BJ (cell line): ENCODE data around the gene NOS1AP. TPM values are rescaled to one million over a fixed set of nuclear protein-coding genes. Genes with fewer than 3 reads are reported as not detected.

Source experiments
- CTCF ChIA-PET: fragments of 350-600 bp; formaldehyde crosslinking; extraction: SDS; loops from one replicate; lab custom pipeline; 2021; ENCODE audit warnings: antibody characterized with exemption, inconsistent platforms; lab: Yijun Ruan, JAX
- POLR2A ChIA-PET: fragments of 300-600 bp; sonication (Branson Sonifier 250); formaldehyde crosslinking; extraction: SDS; loops from one replicate; lab custom pipeline; 2021; ENCODE audit warnings: antibody characterized with exemption; lab: Charles Lee
- DNase-seq: peaks from one replicate; pipeline ENCODE4 v3.0.0-alpha.2; 2011; ENCODE audit warnings: low read depth
- H3K27me3 ChIP-seq: 2 replicates; pipeline ENCODE4 v1.6.0; 2011; ENCODE audit warnings: low read length; ENCODE audit not compliant: control insufficient read depth, insufficient read depth
- H3K36me3 ChIP-seq: 2 replicates; pipeline ENCODE4 v1.5.1; 2011; ENCODE audit warnings: low read length; ENCODE audit not compliant: control insufficient read depth, insufficient read depth
- H3K4me3 ChIP-seq: 2 replicates; pipeline ENCODE4 v1.5.1; 2011; ENCODE audit warnings: low read depth, mild to moderate bottlenecking, control low read depth, low read length
- polyA plus RNA-seq: library from polyadenylated mRNA; depleted of rRNA; stranded (reverse); fragments of >200 nt; gene quantifications from 2 replicates; pipeline ENCODE4 v1.2.3, GENCODE V29; 2011
- TF ChIP-seq, protein P1 (sequence below): IDR thresholded peaks from 2 replicates; pipeline ENCODE4 v1.5.1; 2011; ENCODE audit warnings: low read depth, mild to moderate bottlenecking, control low read depth, inconsistent platforms, low read length, moderate library complexity; ENCODE audit not compliant: insufficient read depth

The NOS1AP gene
- polyA plus RNA-seq, 1 experiment = 0.50 TPM

DNA sequence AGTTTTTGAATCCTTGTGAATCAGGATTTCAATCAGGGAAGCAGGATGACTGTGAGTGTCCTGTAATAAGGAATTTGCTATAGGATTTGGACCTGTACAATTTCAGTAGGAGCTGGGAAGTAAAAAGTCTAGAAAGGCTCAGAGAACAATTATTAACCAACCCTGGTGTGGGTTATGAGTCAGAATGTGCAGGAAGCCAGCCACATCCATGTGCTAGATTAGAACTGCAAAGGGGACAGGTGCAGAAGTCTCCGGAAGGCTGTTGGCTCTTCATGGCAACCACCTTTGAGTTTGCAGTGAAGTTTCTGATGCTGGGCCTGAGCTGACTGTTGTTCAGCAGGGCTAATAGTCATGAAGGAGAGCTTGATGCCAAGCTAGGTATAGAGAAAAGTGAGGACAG, 236.5 kb downstream of the NOS1AP start:
- TF ChIP-seq, protein P1, sequence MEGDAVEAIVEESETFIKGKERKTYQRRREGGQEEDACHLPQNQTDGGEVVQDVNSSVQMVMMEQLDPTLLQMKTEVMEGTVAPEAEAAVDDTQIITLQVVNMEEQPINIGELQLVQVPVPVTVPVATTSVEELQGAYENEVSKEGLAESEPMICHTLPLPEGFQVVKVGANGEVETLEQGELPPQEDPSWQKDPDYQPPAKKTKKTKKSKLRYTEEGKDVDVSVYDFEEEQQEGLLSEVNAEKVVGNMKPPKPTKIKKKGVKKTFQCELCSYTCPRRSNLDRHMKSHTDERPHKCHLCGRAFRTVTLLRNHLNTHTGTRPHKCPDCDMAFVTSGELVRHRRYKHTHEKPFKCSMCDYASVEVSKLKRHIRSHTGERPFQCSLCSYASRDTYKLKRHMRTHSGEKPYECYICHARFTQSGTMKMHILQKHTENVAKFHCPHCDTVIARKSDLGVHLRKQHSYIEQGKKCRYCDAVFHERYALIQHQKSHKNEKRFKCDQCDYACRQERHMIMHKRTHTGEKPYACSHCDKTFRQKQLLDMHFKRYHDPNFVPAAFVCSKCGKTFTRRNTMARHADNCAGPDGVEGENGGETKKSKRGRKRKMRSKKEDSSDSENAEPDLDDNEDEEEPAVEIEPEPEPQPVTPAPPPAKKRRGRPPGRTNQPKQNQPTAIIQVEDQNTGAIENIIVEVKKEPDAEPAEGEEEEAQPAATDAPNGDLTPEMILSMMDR = no peak
- no peaks in the 10 kb centered on the region; the same call in 1 of the 2 replicates for H3K27me3 ChIP-seq
- no peaks in the 10 kb centered on the region for H3K36me3 ChIP-seq
- no peak overlapping the region for H3K4me3 ChIP-seq
- DNase-seq = no peak
- CTCF ChIA-PET = interaction anchor here (0.6 to 1.7 kb wide), 2 partner anchors 9 to 519 kb away, joined by 3 to 4 read pairs; no protein-coding TSS in a partner anchor
- POLR2A ChIA-PET = no interaction called here

DNA sequence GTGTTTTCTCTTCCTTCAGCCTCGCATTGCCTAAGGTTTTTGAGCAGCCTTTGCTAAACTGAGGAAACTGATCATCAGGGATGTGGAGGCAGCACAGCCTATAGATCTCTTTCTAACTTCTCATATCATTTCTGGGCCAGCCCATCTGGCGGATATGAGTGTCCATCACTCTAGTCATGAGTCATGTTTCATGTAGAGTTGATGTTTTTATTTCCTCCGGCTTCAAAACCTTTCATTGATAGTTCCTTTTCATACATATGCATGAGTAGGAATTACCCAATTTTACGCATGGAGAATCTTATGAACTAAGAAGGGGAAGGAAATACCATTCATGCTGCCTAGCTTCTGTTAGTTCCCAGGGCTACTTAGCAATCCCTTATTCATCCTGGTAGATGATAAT, 240.8 kb downstream of the NOS1AP start:
- Histone ChIP-seq H3K4me3 (no peak overlapping the region), H3K27me3 (no peaks in the 10 kb centered on the region; the same call in 1 of the 2 replicates), H3K36me3 (no peaks in the 10 kb centered on the region)
- DNase-seq = no peak
- TF ChIP-seq, protein P1 = no peak
- POLR2A ChIA-PET = no interaction called here
- CTCF ChIA-PET = no interaction called here

DNA sequence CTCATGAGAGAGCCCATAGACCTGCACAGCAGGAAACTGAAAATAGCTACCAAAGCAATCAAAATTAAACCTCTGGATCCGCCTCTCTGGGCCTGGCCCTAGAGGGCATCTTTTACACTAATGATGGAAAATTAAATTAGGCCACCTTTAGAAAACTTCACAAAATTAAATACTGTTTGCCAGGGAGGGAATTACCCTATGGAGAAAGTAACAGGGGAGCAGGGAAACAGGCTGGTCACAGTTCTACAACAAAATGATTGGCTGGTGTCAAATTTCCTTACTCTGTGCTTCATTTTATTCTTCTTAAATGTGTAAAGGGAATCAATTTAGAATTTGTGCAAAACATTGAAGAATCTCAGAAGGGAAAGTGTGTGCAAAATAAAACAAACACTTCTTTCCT, 244.7 kb downstream of the NOS1AP start:
- POLR2A ChIA-PET = no interaction called here
- Histone ChIP-seq H3K4me3 (no peak overlapping the region), H3K36me3 (no peaks in the 10 kb centered on the region), H3K27me3 (no peaks in the 10 kb centered on the region; the same call in none of the 2 replicates)
- TF ChIP-seq, protein P1 = no peak
- DNase-seq = no peak
- CTCF ChIA-PET = no interaction called here

DNA sequence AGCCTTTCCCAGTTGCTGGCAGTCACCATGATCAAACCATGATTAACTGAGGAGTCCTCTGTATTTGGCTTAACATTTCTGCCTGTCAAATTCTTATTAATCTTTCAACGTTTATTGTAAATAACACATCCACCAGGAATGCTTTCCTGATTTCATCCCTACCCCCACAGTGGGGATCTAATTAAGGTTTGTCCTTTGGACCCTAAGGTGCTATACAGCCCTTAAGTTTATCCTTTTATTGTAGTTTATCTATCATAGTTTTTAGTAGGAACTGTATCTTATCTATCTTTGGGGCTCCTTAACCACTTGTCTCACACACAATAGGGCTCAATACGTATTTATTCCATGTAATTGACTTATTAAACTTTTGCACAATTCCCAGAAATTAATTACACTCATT, 246.2 kb downstream of the NOS1AP start:
- TF ChIP-seq, protein P1 = no peak
- Histone ChIP-seq H3K4me3 (no peak overlapping the region), H3K27me3 (no peaks in the 10 kb centered on the region; the same call in none of the 2 replicates), H3K36me3 (no peaks in the 10 kb centered on the region)
- ChIA-PET CTCF (interaction anchor here (0.5 to 1.6 kb wide), 2 partner anchors 9 to 44 kb away, joined by 4 read pairs; no protein-coding TSS in a partner anchor), POLR2A (no interaction called here)
- no peak for DNase-seq

DNA sequence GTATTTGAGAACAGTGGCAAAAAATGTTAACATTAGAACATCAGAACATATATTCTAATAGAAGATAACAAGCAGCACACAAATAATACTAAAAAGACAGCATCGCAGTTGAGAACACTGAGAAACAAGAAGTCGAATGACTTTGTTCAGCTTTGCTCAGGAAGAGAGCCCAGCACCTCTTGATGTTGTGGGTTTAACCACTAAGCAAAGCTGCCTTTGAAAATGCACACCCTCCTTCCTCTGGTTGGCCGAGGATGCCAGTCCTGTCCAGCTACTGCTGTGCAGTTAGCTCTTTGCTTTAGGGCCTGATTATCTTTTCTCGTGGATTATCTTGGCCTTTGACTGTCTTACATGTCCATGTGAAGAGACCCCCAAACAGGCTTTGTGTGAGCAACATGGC, 246.7 kb downstream of the NOS1AP start:
- TF ChIP-seq, protein P1 = no peak
- ChIA-PET CTCF (interaction anchor here (0.5 to 1.6 kb wide), 2 partner anchors 10 to 44 kb away, joined by 4 read pairs; no protein-coding TSS in a partner anchor), POLR2A (no interaction called here)
- Histone ChIP-seq H3K4me3 (no peak overlapping the region), H3K27me3 (no peaks in the 10 kb centered on the region; the same call in 1 of the 2 replicates), H3K36me3 (no peaks in the 10 kb centered on the region)
- DNase-seq = no peak
